ENCODE data around the gene RIOK2.

The RIOK2 gene

GRCh38 chr5:97111004-97111403, 72.0 kb downstream of the RIOK2 start:
- ChIA-PET CTCF (interaction anchor here (0.7 kb wide), 2 partner anchors 265 to 1116 kb away, joined by 3 read pairs; no protein-coding TSS in a partner anchor), POLR2A (no interaction called here)
- Histone ChIP-seq H3K36me3 (ENCODE audit: control insufficient read depth in 2 of 2, insufficient read depth in 1 of 2, low read length in 2 of 2) (no peaks in the 10 kb centered on the region), H3K27ac (ENCODE audit: extremely low read depth, low read depth, low read length) (no peak overlapping the region), H3K9me3 (ENCODE audit: control insufficient read depth, insufficient read depth, low read depth, low read length) (no peaks in the 10 kb centered on the region), H3K4me3 (ENCODE audit: low read depth, low read length) (no peak overlapping the region), H3K4me1 (ENCODE audit: control insufficient read depth, insufficient read depth, low read length) (0 out of 2 replicates have a peak, but pooled peaks cover under 1% of the 10 kb centered on the region)
- TF ChIP-seq ZNF404 (tag by site-specific recombination; IDR thresholded peaks at IDR 0.05) (no peak), ZSCAN23 (tag by site-specific recombination; IDR thresholded peaks at IDR 0.05) (no peak)

Data from HEK293 (cell line).